Fibroblast of villous mesenchyme (primary cell): Measurements from ENCODE around the gene TMEM256. TPM values are rescaled to one million over a fixed set of nuclear protein-coding genes. Genes with fewer than 3 reads are reported as not detected.

ENCODE experiments used
- DNase-seq: peaks from one replicate; pipeline ENCODE4 v3.0.0-alpha.2; 2010; ENCODE audit warnings: low read depth
- H3K4me3 ChIP-seq: 2 replicates; pipeline ENCODE4 v1.5.1; 2011; ENCODE audit warnings: low read depth, mild to moderate bottlenecking, low read length
- total RNA-seq: library from RNA; depleted of rRNA; stranded (reverse); fragments of >200 nt; gene quantifications from 2 replicates; pipeline ENCODE4 v1.2.3, GENCODE V29; 2012
- TF ChIP-seq, protein P1 (sequence below): IDR thresholded peaks from 2 replicates; pipeline ENCODE4 v1.5.1; 2012; ENCODE audit warnings: low read depth, mild to moderate bottlenecking, low read length; ENCODE audit not compliant: insufficient read depth

The TMEM256 gene
- total RNA-seq, 1 donor = 162 TPM

DNA sequence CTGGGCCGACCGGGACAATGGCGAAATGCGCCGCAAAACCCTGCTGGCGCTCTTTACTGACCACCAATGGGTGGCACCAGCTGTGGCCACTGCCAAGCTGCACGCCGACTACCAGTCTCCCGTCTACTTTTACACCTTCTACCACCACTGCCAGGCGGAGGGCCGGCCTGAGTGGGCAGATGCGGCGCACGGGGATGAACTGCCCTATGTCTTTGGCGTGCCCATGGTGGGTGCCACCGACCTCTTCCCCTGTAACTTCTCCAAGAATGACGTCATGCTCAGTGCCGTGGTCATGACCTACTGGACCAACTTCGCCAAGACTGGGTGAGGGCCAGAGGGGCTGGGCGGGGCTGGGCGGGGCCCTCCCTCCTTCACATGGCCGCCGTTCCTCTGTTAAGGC is 11.9 kb upstream of the TMEM256 start:
- no peak for DNase-seq
- TF ChIP-seq, protein P1, sequence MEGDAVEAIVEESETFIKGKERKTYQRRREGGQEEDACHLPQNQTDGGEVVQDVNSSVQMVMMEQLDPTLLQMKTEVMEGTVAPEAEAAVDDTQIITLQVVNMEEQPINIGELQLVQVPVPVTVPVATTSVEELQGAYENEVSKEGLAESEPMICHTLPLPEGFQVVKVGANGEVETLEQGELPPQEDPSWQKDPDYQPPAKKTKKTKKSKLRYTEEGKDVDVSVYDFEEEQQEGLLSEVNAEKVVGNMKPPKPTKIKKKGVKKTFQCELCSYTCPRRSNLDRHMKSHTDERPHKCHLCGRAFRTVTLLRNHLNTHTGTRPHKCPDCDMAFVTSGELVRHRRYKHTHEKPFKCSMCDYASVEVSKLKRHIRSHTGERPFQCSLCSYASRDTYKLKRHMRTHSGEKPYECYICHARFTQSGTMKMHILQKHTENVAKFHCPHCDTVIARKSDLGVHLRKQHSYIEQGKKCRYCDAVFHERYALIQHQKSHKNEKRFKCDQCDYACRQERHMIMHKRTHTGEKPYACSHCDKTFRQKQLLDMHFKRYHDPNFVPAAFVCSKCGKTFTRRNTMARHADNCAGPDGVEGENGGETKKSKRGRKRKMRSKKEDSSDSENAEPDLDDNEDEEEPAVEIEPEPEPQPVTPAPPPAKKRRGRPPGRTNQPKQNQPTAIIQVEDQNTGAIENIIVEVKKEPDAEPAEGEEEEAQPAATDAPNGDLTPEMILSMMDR = no peak
- H3K4me3 ChIP-seq = no peak overlapping the region

DNA sequence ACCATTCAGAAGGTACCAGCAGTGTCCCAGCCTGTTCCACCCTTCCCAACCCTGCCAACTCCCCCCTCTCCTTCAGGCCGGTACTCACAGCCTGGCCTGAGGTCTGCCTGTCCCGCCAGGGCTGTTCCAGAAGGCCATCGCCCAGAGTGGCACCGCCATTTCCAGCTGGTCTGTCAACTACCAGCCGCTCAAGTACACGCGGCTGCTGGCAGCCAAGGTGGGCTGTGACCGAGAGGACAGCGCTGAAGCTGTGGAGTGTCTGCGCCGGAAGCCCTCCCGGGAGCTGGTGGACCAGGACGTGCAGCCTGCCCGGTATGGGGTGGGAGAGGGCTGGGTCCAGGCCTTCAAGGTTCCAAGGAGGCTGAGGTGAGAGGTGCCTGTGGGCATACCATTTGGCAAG is 10.9 kb upstream of the TMEM256 start:
- no peak for DNase-seq
- no peak overlapping the region for H3K4me3 ChIP-seq
- TF ChIP-seq, protein P1 = no peak

DNA sequence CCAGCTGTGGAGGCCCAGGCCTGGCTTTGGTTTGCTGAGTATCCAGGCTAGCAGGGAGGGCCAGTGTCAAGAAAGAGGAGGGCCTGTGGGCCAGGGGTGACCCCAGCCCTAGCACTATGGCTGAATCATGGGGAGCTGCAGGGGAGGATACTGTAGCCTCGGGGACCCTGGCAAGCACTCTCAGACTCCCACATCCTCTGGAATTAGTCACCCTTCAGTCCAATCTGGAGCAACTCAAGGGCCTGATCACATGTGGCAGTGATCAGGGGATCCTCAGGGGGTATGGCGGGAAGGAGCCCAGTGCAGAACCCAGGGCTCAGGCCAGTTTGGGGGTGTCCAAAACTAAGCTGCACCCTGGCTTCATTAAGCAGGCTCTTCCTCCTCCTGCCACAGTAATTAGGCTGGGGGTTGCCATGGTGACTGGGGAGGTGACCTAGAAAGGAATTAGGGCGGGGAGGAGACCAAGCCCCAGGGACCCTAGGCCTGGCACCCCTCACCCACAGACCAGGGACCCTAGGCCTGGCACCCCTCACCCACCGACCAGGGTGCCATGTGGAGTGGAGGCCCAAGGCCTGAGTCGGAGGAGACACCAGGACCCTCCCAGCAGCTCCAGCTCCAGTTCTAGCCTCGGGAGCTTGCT is 9.6 kb upstream of the TMEM256 start:
- TF ChIP-seq, protein P1 = no peak
- no peak overlapping the region for H3K4me3 ChIP-seq
- peak; percentile 69 for DNase-seq

DNA sequence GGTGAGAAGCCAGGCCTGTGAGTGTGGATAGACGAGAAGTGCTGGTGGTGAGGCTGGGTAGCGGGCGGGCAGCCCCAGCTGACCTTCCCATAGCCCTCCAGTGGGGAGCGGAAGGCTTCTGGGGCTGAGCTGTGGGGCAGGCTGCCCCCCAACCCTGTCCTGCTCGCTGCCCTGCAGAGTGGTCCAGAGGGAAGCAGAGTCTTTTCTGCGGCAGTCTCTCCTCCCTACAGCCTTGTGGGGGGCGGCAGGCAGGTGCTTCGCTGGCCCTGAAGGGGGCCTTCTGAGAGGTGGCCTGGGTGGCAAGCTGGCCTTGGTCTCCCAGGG is 7.5 kb upstream of the TMEM256 start:
- no peak overlapping the region for H3K4me3 ChIP-seq
- TF ChIP-seq, protein P1 = no peak
- DNase-seq = no peak

DNA sequence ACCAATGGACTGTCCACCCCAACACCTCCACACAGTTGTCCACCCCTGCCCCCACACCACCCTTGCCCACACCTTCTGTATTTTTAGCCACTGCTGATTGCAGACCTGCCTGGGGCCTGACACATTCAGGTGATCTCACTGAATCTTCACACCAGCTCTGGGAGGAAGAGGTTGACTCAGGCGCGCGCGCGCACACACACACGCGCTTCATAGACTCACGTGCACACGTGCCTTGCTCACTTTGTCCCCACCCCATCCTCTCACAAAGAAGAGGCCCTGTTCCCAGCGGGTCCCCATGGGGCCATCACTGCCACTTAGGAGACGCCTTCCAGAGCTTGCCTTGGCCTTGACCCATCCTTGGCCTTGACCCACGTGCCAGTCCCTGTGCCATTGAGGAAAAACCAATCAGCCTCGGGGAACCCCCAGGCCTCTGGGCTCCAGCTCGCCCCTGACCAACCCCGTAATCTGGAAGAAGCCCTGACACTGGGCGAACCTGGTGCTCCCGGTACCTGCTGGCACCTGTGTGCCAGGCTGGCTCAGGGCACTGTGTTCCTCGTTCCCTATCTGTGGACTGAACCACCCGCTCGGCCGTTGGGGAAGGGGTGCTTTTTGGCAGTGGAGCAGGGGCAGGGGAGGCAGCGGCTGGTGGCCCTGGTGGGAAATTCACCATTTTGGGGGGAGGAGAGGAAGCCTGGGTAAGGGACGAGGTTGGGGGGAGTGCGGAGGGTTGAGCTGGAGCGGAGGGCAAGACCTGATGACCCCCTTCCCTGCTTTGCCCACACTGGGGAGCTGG is 6.9 kb upstream of the TMEM256 start:
- TF ChIP-seq, protein P1 = no peak
- no peak overlapping the region for H3K4me3 ChIP-seq
- DNase-seq = no peak

DNA sequence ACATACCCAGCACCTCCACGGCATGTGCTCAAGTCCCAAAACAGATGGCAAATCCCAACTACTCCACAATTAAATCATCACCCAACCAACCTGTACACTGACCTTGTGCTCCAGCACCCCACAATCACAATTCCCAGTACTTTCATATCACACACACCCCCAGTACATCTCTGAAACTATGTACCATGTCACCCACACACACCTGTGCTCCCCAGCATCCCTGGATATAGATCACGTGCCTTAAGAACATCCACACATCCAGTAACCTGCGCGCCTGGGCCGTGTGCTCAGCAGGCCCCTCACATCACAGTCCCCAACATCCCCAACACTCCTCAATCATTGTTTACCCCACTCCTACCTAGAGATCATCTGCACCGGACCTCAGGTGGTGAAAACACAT is 5.8 kb upstream of the TMEM256 start:
- no peak overlapping the region for H3K4me3 ChIP-seq
- TF ChIP-seq, protein P1 = no peak
- DNase-seq = no peak
